ENCODE results near the gene TCF20.

Gene TCF20

DNA sequence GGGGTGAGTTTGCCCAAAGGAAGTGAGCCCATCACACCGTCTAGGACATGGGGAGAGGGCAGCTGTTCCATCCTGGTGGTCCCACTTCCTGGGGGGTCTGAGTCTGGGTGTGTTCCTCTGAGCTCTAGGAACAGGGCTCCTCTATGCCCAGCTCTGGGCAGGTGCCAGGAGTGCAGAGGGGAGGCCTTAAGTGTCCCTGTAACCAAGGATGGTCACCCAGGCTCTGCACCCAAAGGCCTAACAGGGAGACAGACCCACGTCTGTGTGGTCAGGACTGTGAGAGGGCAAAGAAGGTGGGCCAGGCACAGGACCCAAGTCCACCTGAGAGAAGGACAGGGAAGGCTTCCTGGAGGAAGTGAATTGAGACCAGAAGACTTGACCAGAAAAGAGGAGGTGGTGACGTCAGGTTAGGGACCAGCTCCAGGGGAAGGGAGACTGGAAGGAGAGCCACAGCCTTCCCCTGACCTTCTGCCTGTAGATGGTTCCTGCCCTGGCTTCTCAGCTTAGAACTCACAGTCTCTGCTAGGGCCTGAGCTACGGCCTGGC is 11.3 kb upstream of the TCF20 start:
- no peak for DNase-seq

DNA sequence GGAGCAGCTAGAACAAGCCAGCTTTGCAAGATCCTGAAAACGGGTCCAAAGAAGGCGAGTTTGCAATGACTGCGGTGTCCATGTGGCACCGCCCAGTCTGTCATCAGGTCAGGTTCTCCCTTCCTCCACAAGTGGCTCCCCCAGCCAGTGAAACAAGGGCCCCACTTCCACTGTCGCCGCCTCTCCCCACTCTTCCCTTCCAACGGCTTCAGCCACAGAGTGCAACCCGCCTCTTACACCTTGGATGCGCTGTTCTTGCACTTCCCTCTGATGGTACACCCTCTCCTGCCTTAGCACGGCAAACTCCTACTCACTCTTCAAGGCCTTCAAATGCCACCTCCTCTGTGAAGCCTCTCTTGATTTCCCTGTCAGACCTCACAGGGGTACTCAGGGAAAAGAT is 10.8 kb upstream of the TCF20 start:
- no peak for DNase-seq

DNA sequence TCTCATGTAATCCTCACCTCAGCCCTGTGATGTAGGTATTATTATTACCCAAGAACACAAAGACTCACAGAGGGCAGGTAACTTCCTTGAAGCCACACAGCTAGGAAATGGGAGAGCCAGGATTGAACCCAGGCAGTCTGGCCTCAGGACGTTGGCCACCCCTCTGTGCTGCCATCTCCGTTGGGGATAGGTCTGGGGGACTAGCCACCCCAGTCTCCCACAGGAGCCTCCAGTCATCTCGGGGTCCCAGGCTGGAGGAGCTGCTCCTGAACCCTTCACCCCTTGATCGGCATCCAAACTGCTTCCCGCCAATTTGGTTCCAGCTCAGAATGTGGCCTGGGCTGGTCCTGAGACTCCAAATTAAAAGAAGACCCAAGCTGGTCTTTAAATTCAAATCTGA is 10.4 kb upstream of the TCF20 start:
- no peak for DNase-seq

DNA sequence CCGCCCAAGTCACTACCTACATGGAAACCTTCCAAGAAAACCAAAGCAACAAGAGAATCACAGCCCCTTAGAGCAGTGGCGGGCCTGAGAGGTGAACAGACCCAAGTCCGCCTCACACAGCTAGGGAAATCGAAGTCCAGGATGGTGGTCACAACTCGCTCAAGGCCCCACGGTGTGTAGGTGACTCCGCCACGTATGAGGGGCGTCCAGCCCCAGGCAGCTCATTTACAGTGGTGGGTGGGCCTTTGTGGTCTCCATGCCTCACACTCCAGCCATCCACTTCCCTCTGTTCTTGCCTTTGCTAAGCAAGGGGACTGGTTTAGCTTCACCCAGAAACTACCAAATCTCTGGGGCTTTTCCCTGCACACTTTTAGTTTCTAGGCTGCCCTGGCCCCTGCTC is 9.7 kb upstream of the TCF20 start:
- no peak for DNase-seq

DNA sequence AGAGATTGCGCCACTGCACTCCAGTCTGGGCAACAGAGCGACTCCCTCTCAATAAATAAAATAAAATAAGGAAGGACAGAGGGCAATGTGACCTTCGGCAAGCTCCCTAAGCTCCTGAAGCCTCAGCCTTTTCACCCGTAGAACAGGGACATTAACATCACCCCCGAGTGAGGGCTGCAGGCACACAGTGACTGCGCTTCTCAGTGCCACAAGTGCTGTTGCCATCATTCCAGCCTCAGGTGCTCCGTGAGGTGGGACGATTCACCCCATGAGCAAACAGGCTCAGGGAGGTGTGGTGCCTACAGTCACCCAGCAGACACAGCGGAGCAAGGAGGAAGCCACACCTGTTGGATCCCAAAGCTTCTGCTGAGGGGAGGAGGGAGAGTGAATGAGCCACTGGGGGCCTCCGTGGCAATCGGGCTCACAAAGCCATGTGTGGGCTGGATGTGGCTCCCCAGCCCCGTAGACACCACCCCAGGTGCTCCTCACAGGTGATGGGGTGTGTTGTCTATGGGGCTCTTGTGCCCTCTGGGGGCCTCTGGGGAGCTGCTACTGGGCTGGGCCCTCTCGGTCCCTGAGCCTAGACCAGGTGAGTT is 9.1 kb upstream of the TCF20 start:
- DNase-seq: no peak

DNA sequence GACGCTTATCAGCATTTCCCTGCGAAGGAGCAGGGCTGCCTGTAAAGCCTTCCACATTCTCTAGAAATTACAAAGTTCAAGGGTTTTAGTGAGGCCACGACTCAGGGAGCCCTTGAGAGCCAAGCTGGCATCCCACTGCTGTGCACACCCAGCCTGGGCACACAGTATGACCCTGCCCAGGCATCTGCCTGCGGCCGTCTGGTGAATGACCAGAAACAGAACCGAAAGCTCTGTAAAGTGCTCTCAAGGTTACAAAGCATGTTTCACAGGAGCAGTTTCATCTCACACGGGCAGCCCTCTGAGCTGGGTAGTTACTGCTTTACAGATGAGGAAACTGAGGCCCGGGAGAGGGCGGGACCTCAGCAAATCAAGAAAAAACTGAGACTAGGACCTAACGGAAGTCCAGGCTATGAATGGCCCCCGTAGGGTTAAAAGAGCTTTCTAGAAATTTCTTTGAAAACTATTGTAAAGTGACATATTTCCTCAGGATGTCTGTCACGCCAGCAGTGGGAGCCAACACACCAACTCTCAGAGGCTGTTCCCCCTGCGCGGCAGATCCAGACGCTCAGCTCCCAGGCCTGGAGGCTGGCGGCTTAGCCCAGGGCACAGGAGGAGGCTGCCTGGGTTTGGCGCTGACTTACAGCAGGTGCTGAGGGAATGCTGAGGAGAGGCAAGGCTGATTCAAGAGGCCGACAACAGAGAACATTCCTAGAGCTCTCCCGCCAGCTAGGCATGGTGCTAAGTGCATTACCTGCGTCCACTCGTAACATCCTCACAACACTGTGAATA is 7.7 kb upstream of the TCF20 start:
- DNase-seq: no peak

DNA sequence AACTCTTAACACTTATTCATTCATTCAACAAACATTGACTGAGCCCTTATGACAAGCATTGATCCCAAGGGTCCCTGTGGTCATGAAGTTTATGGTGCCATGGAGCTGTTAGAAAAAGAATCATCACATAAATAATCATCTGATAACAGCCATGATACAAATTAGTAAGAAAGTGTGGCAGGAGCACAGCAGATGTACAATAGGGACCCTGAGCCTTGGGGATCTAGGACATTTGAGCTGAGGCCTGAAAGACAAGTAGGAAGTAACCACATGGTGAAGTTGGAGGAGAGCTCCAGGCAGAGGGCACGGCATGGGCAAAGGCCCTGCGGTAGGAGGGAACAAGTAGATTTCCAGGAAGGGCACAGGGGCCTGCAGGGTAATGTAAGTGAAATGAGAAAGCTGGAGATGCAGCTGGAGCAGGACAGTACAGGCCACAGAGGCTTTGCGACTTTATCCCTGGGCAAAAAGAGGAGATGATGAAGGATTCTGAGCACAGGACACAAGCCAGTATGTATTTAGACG is 6.8 kb upstream of the TCF20 start:
- no peak for DNase-seq

DNA sequence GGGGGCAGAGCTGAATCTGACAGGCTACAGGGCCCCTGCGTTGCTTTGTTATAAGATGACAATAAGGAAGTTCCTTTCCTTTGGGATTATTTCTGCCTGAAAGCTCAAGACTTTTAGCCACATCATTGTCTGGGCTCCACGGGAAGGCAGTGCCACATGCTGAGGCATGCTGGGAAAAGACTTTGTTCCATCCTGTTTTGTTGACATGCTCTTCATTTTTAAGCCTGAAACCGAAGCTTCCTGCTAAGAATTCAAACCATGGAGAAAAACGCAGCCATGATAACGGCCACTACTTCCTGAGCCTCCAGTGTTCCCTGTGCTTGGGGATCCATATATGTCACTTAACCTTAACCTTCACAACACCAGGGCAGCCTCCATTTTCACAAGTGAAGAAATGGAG is 5.5 kb upstream of the TCF20 start:
- DNase-seq: no peak

DNA sequence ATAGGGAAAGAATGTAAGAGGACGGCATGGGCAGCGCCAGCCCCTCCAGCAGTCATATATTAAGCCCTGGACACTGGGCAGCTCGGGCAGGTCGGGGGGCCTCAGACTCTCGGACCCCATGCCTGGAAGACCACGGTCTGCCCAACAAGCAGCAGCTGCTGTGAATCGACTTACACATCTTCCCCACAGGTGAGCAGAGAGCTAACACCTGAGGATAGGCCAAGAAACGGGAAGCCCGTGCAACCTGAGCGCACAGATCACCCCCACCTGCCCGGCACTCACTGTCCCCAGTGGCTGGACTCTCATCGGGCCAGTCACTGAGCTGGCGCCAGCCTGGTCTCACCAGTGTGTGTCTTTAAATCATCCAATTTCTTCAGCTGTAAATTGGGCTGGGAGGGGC is 4.7 kb upstream of the TCF20 start:
- no peak for DNase-seq

DNA sequence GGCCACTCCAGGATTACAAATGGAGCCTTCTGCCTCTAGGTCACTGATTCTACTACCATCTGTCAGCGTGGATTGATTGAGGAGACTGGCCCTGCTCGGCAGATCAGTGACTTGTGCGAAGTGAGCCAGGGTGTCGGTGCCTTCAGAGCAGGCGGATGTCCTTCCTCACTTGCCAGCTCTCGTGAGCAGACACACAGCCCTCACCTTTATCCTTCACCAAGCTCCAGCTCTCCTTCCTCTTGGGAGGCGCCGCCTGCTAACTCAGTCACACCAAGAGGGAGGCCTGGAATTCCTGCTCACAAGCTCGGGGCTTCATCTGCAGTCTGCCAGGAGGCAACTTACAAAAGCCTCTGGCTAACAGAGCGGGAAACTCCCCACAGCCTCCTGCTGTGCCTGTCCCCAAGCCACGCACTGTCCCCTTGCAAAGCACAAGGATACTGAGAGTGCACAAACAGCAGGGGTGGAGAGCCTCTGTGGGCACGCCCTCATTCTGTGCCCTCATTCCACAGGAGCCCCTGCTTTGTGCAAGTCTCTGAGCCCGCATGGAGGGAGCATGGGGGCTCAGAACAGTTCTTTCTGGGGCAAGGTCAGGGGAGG is 3.5 kb upstream of the TCF20 start:
- DNase-seq: no peak

DNA sequence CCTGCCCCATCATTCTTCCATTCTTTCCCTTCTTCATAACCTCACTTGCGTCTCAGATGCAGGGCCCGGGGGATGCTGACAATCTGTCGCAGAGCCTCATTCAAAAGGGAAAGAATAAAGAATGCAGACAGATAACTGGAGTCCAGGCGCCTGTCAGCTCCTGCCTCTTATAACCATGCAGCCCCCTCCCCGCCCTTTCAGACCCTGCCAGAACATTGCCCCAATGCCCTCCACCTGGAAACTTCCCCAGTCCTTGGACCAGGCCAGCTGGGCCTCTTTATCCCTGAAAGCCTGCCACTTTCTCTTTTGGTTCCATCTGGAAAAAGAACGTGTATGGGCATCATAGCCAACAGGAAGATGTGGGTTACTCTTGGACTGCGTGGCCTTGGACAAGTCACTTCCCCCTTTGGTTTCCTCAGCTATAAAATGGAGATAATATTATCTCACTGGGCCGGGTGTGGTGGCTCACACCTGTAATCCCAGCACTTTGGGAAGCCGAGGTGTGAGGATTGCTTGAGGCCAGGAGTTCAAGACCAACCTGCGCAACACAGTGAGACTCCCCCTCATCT is 2.1 kb upstream of the TCF20 start:
- no peak for DNase-seq

DNA sequence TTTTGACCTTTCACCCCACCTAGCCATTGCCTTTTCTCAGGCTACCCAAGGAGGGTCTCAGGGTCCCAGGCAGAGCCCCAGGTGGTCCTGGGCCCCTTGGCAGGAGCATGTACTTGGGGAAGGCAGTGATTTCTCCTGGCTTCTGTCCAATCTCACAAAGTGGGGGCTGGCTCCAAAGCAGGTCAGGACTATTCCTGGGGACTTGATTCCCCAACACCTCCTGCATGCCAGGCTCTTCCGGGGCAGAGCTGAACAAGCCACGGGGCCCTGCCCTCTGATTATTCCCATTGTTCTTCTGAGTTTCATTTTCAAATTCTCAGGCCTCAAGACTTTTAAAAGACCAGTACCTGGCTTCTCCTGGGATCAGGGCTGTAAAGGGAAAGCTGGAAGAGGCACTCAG is 1.5 kb upstream of the TCF20 start:
- no peak for DNase-seq

DNA sequence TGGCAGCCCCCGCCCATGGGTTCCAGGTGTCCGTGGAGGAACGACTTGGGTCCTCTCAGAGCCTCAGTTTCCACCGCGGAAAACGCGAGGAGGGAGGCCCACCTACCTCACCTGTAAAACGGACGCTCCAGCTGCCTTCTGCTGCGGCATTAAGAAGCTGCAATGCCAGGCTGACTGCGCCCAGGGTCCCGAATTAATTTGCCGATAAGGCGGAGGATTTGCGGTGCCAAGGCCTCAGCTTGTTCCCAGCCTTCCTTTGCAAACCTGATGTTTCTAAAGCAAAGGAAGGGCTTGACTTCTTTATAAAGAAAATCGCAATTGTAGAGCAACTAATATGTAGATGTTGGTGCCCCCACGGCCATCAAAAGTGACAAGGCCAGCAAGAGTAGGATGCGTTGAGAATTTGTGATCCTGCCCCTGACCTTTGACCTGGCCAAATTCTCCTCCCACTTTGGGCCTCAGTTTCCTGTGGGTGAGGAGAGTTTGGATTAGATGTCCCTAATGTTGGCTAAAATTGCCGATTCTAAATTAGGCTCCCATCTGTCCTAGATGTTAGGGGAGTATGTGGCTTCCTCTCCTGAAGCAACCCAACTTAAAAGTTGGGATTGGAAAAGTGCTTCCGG is 849 bp upstream of the TCF20 start:
- no peak for DNase-seq

DNA sequence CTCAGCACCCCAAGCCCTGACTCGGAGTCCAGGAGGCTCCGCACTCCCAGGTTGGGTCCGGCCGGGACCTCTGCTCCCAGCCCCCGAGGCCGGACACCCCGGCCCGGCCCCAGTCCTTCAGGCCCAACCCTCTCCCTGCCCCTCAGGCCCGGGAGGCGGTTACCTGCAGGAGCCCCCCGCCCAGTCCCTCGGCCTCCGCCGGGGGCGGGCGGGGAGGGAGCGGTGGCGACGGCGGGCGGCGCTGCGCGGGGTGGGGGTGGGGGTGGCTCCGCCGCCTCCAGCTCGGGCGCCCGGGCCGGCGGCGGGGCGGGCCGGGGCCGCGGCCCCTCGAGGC is 310 bp downstream of the TCF20 start:
- no peak for DNase-seq

DNA sequence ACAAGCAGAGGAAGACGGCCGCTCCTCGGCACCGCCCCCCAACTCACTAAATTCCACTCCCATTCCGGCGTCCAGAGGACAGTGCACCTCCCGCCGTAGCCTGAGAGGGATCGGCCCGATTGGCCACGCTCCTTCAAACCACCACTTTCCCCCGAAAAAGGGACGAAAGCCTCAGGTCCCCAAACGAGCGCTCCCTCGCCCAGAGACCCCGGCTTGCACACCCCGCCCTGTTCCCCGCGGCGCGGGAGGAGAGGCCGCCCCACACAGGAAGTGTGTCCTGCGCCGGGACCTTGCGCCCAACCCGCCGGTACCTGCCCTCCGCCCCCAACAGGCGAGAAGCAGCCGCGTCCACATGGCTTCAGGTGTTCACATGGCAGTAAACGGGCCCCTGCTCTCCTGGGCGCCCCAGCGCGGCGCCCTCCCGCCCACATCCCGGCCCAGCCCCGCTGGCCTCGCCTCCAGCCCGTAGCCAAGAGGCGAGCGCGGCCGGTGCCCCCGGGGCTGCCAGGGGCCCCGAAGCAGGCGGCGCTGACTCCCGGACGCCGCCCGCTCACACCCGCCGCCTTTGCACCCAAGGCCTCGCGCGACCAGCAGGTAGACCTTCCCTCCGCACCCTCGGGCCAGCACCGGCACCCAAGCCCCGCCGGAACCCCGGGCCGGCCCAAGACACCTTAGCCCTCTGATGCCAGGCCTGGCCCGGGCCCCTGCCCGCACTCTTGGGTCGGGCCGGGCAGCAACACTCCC is 849 bp downstream of the TCF20 start:
- DNase-seq: no peak

DNA sequence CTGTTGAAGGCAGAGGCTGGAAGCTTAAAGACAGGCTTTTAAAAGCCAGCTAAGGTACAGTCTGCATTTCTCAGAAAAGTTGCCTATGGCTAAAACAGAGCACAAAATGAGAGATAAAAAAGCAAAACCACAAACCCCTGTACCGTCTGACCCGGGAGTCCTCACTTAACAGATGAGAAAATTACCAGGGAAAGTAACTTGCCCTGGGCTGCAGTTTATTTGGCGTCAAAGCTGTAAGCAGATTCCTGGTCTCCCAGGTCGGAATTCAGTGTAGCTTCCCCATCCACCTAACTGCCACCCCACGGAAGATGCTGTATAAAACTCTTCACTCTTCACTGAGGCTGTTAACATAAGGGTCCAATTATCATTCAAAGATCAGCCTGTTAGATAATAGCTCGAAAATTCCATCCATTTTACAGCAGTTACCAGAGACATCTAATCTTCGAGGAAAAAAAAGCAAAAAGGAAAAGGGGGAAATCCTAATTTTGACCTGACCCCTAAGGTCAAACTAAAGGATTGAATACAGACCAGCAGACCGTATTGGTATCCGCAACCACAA is 1.5 kb downstream of the TCF20 start:
- peak; percentile 19 for DNase-seq

DNA sequence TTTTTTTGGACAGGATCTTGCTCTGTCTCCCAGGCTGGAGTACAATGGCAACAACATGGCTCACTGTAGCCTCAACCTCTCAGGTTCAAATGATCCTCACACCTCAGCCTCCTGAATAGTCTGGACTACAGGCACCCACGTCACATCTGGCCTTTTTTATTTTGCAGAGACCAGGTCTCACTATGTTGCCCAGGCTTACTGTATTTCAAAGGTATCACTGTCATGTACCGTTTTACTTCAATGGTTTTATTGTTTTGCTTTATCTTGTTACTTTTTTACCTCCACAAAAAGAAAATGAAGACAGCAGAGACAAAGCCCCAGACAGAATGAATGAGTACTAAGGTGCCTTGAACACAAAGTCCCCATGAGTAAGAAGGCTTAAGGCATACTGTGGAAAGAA is 5.1 kb downstream of the TCF20 start:
- no peak for DNase-seq

DNA sequence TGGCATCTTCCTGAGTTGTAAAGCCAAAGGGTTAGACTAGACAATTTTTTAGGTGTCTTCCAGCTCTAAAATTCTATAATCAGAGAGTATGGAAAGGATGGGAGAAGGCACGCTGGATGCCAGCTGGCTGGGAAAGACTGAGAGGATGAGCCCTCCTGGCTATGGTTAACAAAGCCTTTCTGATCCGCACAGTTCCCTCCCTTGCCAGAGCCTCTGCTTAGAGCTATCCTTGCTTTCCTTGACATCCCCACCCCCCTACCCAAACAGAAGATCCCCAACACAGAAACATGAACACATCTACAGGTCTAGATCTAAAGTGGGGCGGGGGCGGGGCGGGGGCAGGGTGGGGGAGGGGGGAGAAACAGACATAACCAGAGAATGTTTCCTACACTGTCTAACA is 6.5 kb downstream of the TCF20 start:
- DNase-seq: no peak

DNA sequence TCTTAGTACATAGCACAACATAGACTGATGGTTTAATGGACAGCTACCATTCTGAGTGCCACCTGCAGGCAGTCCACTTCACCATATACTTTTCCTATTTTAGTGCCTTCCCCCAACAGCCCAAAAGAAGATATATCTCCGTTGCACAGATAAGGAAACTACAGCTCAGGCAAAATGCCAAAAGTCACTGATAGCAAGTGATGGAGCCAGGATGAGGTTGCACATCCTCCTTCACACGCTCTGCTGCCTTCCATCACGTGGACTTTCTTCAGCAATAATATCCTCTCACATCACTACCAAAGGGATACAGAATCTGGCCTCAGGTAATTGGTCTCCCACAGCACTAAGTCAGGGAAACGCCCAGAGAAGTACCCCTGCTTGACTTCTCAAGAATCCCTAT is 7.5 kb downstream of the TCF20 start:
- no peak for DNase-seq

DNA sequence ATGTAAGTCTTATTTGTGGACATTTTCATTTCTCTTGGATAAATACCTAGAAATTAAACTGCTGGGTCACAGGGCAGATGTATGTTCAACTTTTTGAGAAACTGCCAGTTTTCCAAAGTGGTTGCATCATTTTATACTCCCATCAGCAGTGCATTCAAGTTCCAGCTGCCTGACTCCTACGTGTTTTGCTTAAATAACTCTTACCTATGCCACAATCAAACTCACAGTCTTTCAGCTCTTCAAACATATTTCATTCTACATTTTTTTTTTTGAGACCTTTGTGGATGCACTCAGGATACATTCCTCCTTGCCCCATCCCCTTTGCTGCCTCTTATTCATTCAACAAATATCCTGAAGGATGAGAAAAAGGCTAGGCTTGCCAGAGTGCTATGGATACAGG is 9.2 kb downstream of the TCF20 start:
- peak; percentile 59 for DNase-seq

DNA sequence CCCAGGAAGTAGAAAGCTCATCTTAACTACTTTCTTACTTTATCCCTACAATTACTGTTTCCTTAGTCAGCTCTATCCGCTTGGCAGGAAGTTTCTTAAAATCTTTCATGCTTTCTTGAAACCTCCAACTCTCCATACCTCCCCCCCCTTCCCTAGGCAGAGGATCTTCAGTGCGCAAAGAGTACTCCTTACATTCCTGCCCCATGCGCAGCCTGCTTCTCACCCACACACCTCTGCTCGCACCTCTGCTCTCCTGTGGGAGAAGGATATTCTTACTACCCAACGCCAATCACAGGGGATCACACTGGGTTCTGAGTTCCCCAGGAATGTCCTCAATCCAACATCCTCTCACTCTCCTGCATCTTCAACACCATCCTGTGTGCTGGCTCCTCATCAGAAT is 12.3 kb downstream of the TCF20 start:
- DNase-seq: peak; percentile 20

DNA sequence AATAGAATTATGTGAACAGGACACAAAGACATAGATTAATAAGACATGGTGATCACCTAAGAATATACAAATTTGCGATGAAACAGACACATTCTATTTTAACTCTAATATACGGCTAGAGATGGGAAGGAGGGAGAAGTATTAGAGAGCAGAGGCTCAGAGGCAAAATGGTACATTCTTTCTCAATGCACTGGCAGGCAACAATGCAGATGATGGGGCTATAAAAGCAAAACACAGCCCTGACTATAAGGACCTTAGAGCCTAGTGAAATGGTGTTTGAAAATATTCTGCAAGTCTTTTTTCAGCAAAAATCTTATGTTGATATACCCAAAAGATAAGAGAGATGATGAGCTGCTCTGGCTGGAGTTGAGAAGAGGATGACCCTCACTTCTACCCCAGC is 13.1 kb downstream of the TCF20 start:
- no peak for DNase-seq

All from fibroblast of skin of right quadriceps (primary cell).